H1 (cell line): ENCODE measurements around the gene ISLR2. TPM values are rescaled to one million over a fixed set of nuclear protein-coding genes. Genes with fewer than 3 reads are reported as not detected.
"Not testable (repeated sequence)": the region's sequence is repeated elsewhere in the genome, so short reads cannot be mapped to it uniquely, and the experiment has no call there.

Experiments used
- CTCF ChIA-PET: fragments of 300-600 bp; sonication (Branson Sonifier 250); formaldehyde crosslinking; loops from one replicate; lab custom pipeline; 2021; ENCODE audit not compliant: partially characterized antibody; lab: Charles Lee
- POLR2A ChIA-PET: fragments of 300-600 bp; sonication (Branson Sonifier 250); formaldehyde crosslinking; loops from one replicate; lab custom pipeline; 2021; ENCODE audit warnings: inconsistent platforms; ENCODE audit not compliant: partially characterized antibody; lab: Charles Lee
- DNase-seq, 2 experiments: peaks; one replicate each; pipeline versions ENCODE4 v3.0.0 to v3.0.0-alpha.2; 2010 to 2022; ENCODE audit warnings: low spot score in 2 of 2, low read depth in 1 of 2, mixed read lengths in 1 of 2
- FAIRE-seq: peaks from 2 replicates; lab custom pipeline; 2011; peaks lifted over from hg19 to GRCh38; lab: Jason Lieb, UNC
- H2AFZ ChIP-seq: 2 replicates; pipeline ENCODE4 v1.8.1; 2012; ENCODE audit warnings: low read length, inconsistent platforms
- H2AK5ac ChIP-seq: 2 replicates; pipeline ENCODE4 v1.6.1; 2013; ENCODE audit warnings: low read depth, low read length
- H2BK120ac ChIP-seq: replicated peaks from 2 replicates; pipeline ENCODE3; 2013; ENCODE audit warnings: low read depth, low read length, inconsistent platforms
- H2BK12ac ChIP-seq: 2 replicates; pipeline ENCODE4 v1.6.1; 2013; ENCODE audit warnings: low read depth, low read length
- H2BK15ac ChIP-seq: 2 replicates; pipeline ENCODE4 v1.6.1; 2013; ENCODE audit warnings: low read length
- H2BK20ac ChIP-seq: 2 replicates; pipeline ENCODE4 v1.6.1; 2013; ENCODE audit warnings: low read length
- H2BK5ac ChIP-seq: 2 replicates; pipeline ENCODE4 v1.6.1; 2013; ENCODE audit warnings: low read depth, low read length
- H3K14ac ChIP-seq: 2 replicates; pipeline ENCODE4 v1.6.1; 2013; ENCODE audit warnings: inconsistent platforms; ENCODE audit not compliant: insufficient read length
- H3K18ac ChIP-seq: 2 replicates; pipeline ENCODE4 v1.6.1; 2013; ENCODE audit warnings: low read length; ENCODE audit errors: extremely low read depth
- H3K23ac ChIP-seq: 2 replicates; pipeline ENCODE4 v1.6.1; 2013; ENCODE audit warnings: inconsistent platforms; ENCODE audit not compliant: insufficient read length
- H3K23me2 ChIP-seq: 2 replicates; pipeline ENCODE4 v1.6.1; 2013; ENCODE audit warnings: low read depth, low read length
- H3K27ac ChIP-seq: 2 replicates; pipeline ENCODE4 v1.6.1; 2011; ENCODE audit warnings: low read depth, low read length, inconsistent platforms
- H3K27me3 ChIP-seq, 4 experiments: replicated peaks in 1 of 4; 1 replicate in 1 of 4; 2 replicates in 3 of 4; pipeline versions ENCODE4 v1.6.1 to v1.8.1; 2011 to 2013; ENCODE audit warnings: low read length in 3 of 4, mild to moderate bottlenecking in 3 of 4, inconsistent platforms in 2 of 4, mixed read lengths in 2 of 4, moderate library complexity in 1 of 4; ENCODE audit not compliant: control insufficient read depth in 3 of 4, insufficient read depth in 3 of 4; ENCODE audit errors: extremely low read depth in 1 of 4
- H3K36me3 ChIP-seq, 4 experiments: 2 replicates each; pipeline versions ENCODE4 v1.6.1 to v1.8.1; 2011 to 2013; ENCODE audit warnings: mild to moderate bottlenecking in 4 of 4, low read length in 3 of 4, moderate library complexity in 2 of 4, control low read depth in 1 of 4, inconsistent platforms in 1 of 4; ENCODE audit not compliant: insufficient read depth in 4 of 4, control insufficient read depth in 2 of 4
- H3K4ac ChIP-seq: replicated peaks from 2 replicates; pipeline ENCODE3; 2013; ENCODE audit warnings: low read length, low read depth, mixed read lengths, inconsistent platforms; ENCODE audit not compliant: insufficient read length
- H3K4me1 ChIP-seq, 4 experiments: replicated peaks in 1 of 4; 1 replicate in 1 of 4; 2 replicates in 3 of 4; pipeline versions ENCODE4 v1.6.1 to v1.8.1; 2011 to 2013; ENCODE audit warnings: low read length in 3 of 4, inconsistent platforms in 2 of 4, mixed read lengths in 1 of 4; ENCODE audit not compliant: insufficient read depth in 4 of 4, control insufficient read depth in 3 of 4
- H3K4me2 ChIP-seq, 2 experiments: 2 replicates each; pipeline versions ENCODE4 v1.6.1 to v1.8.1; 2011 to 2013; ENCODE audit warnings: low read depth in 2 of 2, low read length in 2 of 2, control low read depth in 1 of 2, inconsistent platforms in 1 of 2, mild to moderate bottlenecking in 1 of 2; ENCODE audit not compliant: insufficient read depth in 1 of 2
- H3K4me3 ChIP-seq, 4 experiments: fragments of 200-600, 300-600 bp in 1 of 4; sonication (generic), shearing (Covaris generic), sonication (Bioruptor Twin) in 1 of 4; 2 replicates each; pipeline versions ENCODE4 v1.5.1 to v1.8.1; 2011 to 2016; ENCODE audit warnings: low read length in 4 of 4, low read depth in 3 of 4, control low read depth in 2 of 4, inconsistent platforms in 2 of 4, mild to moderate bottlenecking in 2 of 4, mixed read lengths in 1 of 4, moderate library complexity in 1 of 4; ENCODE audit not compliant: insufficient read depth in 2 of 4; ENCODE audit errors: extremely low read depth in 1 of 4
- H3K56ac ChIP-seq: replicated peaks from 2 replicates; pipeline ENCODE3; 2013; ENCODE audit warnings: low read depth, mild to moderate bottlenecking, mixed read lengths, low read length, inconsistent platforms; ENCODE audit not compliant: insufficient read length
- H3K79me1 ChIP-seq: 2 replicates; pipeline ENCODE4 v1.6.1; 2013; ENCODE audit warnings: low read depth, low read length, control low read depth
- H3K79me2 ChIP-seq, 2 experiments: 2 replicates each; pipeline versions ENCODE4 v1.6.1 to v1.8.1; 2012 to 2013; ENCODE audit warnings: low read length in 2 of 2, mild to moderate bottlenecking in 2 of 2, inconsistent platforms in 1 of 2; ENCODE audit not compliant: insufficient read depth in 2 of 2, control insufficient read depth in 1 of 2
- H3K9ac ChIP-seq, 4 experiments: replicated peaks in 1 of 4; 1 replicate in 1 of 4; 2 replicates in 3 of 4; pipeline versions ENCODE4 v1.6.1 to v1.8.1; 2011 to 2013; ENCODE audit warnings: low read depth in 3 of 4, low read length in 3 of 4, control low read depth in 2 of 4, mild to moderate bottlenecking in 2 of 4, moderate library complexity in 2 of 4, inconsistent platforms in 1 of 4; ENCODE audit errors: extremely low read depth in 1 of 4
- H3K9me3 ChIP-seq, 2 experiments: 2 replicates each; pipeline versions ENCODE4 v1.6.1 to v1.8.1; 2012 to 2013; ENCODE audit warnings: mild to moderate bottlenecking in 2 of 2, moderate library complexity in 2 of 2, control low read depth in 1 of 2, inconsistent platforms in 1 of 2, low read depth in 1 of 2, low read length in 1 of 2, mixed read lengths in 1 of 2; ENCODE audit not compliant: insufficient read depth in 2 of 2
- H4K20me1 ChIP-seq, 2 experiments: replicated peaks in 1 of 2; 2 replicates each; pipeline versions ENCODE3 to v1.8.1; 2011 to 2013; ENCODE audit warnings: inconsistent platforms in 2 of 2, low read length in 2 of 2, mild to moderate bottlenecking in 1 of 2; ENCODE audit not compliant: insufficient read depth in 2 of 2, control insufficient read depth in 1 of 2
- H4K5ac ChIP-seq: 2 replicates; pipeline ENCODE4 v1.6.1; 2013; ENCODE audit warnings: low read length, low read depth, mixed read lengths, inconsistent platforms; ENCODE audit not compliant: insufficient read length
- H4K8ac ChIP-seq: 2 replicates; pipeline ENCODE4 v1.8.0; 2013; ENCODE audit warnings: mild to moderate bottlenecking, moderate library complexity, low read length, inconsistent platforms; ENCODE audit not compliant: insufficient read depth; ENCODE audit errors: extremely low read depth
- H4K91ac ChIP-seq: replicated peaks from 2 replicates; pipeline ENCODE3; 2013; ENCODE audit warnings: low read length, mixed read lengths, inconsistent platforms; ENCODE audit not compliant: insufficient read length
- ASH2L ChIP-seq: fragments of 200-600, 300-600 bp; sonication (generic); IDR thresholded peaks from one replicate; pipeline ENCODE4 v1.7.1; 2017; ENCODE audit warnings: low read length
- EZH2 ChIP-seq: fragments of 200-600 bp; sonication (generic); IDR thresholded peaks from 2 replicates; pipeline ENCODE4 v1.7.1; 2012; ENCODE audit warnings: low read depth, mild to moderate bottlenecking, moderate library complexity, low read length, inconsistent platforms; ENCODE audit not compliant: severe bottlenecking
- FOSL1 ChIP-seq: IDR thresholded peaks from 2 replicates; pipeline ENCODE4 v1.6.1; 2011; ENCODE audit warnings: mild to moderate bottlenecking, low read depth, low read length, moderate library complexity; ENCODE audit not compliant: insufficient read depth
- RBBP5 ChIP-seq: IDR thresholded peaks from 2 replicates; pipeline ENCODE4 v1.7.1; 2012; ENCODE audit warnings: low read depth, mild to moderate bottlenecking, inconsistent platforms, low read length, moderate library complexity, borderline replicate concordance
- RNF2 ChIP-seq: fragments of 200-900, 300-1000 bp; sonication (generic); IDR thresholded peaks from 2 replicates; pipeline ENCODE4 v1.7.1; 2016; ENCODE audit warnings: borderline replicate concordance, low read depth, mild to moderate bottlenecking, antibody characterized with exemption, low read length; ENCODE audit not compliant: poor library complexity, severe bottlenecking; ENCODE audit errors: missing control alignments
- SUZ12 ChIP-seq: fragments of 200-600 bp; sonication (generic); IDR thresholded peaks from 2 replicates; pipeline ENCODE4 v1.6.1; 2012; ENCODE audit warnings: mild to moderate bottlenecking, inconsistent platforms, low read length, moderate library complexity, mixed read lengths
- TAF7 ChIP-seq: optimal IDR thresholded peaks from 2 replicates; pipeline ENCODE3; 2011; ENCODE audit warnings: low read depth, mild to moderate bottlenecking, inconsistent platforms, low read length, moderate library complexity, borderline replicate concordance
- WGBS, 2 experiments: shearing (Covaris generic) in 1 of 2; methylation state at CpG; one replicate each; pipeline versions ENCODE4 v1.1.6 to v1.1.7; 2013 to 2015; ENCODE audit warnings: low lambda C conversion rate in 2 of 2, mixed read lengths in 2 of 2, inconsistent platforms in 1 of 2, low coverage in 1 of 2, missing lambda C conversion rate in 1 of 2; ENCODE audit not compliant: insufficient replicate concordance in 2 of 2, insufficient coverage in 1 of 2, insufficient read length in 1 of 2; ENCODE audit errors: extremely low coverage in 1 of 2, missing lambda C conversion rate in 1 of 2; 5-methylcytosine and 5-hydroxymethylcytosine counted together
- polyA plus RNA-seq, 7 experiments: library from polyadenylated mRNA; depleted of rRNA in 3 of 7; stranded (reverse) in 5 of 7; unstranded in 2 of 7; fragments of >200 nt in 5 of 7; fragments of 200-250 nt in 2 of 7; gene quantifications; 1 replicate in 5 of 7; 2 replicates in 1 of 7; 4 replicates in 1 of 7; pipeline versions ENCODE4 v1.2.1 to v1.2.3, GENCODE V29; 2011 to 2013; ENCODE audit warnings: missing spikeins in 2 of 7, mixed read lengths in 2 of 7
- total RNA-seq: library from RNA; stranded (reverse); fragmentation: NEBNext Ultra II Directional; extraction: Animal tissue kit (Norgen Biotek cat#: 25700); gene quantifications from 2 replicates; pipeline ENCODE4 v1.2.1, GENCODE V29; 2021
- TF ChIP-seq, protein P1 (sequence below): IDR thresholded peaks from 2 replicates; pipeline ENCODE4 v1.6.1; 2012; ENCODE audit warnings: low read length, inconsistent platforms

ISLR2 gene
- total and polyA plus RNA-seq, 2 of the 8 experiments (the other 6 are each of a cell fraction or from before 2014, with no cell fraction given) = 0.47 to 0.58 TPM

DNA sequence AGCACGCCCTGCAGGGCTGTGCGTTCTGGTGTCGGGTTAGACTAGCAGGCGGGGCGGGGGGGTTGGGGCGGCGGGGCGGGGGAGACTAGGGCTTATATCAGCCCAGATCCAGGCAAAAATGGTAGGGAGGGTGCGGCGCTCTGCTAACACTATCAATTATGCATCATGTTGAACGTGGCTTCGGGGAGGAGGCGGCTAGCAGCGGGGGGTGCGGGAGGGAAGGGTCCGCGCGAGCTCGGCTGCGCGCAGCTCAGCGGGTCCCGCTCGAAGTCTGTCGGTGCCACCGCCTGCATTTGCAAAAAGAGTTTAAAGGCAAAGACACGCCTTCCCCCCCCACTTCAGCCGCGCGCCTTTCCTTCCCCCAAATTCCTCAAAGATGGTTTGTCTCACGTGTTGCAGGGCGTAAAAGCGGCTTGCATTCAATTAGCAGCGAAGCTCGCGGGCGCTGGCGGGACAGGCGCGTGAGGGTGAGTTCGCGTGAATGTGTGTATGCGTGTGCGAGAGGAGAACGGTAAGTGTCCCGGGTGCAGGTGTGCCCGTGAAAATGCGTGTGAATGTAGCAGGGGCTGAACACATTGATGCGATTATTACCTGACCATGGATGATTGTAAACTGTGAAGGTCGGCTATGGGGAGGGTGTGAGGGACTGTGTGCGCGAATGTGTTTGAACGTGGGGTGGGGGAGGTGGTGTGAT is at the start of gene ISLR2 (continued):
- TF ChIP-seq EZH2 (no peak), FOSL1 (no peak), TAF7 (peak; percentile 1), RBBP5 (0 out of 2 replicates have a peak, but pooled peaks have one; percentile 1), ASH2L (no peak), RNF2 (peak; percentile 59), SUZ12 (peak; percentile 15; the same call in 1 of the 2 replicates)
- TF ChIP-seq, protein P1, sequence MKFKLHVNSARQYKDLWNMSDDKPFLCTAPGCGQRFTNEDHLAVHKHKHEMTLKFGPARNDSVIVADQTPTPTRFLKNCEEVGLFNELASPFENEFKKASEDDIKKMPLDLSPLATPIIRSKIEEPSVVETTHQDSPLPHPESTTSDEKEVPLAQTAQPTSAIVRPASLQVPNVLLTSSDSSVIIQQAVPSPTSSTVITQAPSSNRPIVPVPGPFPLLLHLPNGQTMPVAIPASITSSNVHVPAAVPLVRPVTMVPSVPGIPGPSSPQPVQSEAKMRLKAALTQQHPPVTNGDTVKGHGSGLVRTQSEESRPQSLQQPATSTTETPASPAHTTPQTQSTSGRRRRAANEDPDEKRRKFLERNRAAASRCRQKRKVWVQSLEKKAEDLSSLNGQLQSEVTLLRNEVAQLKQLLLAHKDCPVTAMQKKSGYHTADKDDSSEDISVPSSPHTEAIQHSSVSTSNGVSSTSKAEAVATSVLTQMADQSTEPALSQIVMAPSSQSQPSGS = no peak

DNA sequence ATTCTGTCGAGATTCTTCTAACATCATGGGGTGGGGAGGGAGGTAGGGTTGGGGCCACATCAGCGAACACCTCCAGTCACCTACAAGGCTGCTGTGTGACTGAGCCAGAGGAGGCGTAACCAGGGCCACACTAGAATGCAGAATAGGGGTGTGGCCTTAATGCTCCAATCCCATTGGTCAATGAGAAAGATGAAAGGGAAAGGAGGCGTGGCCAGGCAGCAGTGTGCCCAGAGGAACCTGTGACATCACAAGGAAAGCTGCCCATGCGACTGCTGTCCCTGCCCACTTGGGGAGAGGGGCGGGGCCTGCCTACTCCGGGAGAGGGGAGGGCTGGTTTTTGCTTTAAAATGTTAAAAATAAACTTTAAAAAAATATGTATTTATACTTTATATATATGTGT is 47.9 kb upstream of the ISLR2 start, which contains the start of gene GOLGA6A:
GOLGA6A (minus strand) TSS at position 101 of the 400 bp plus-strand sequence; CDS start at position 60, 41 bp downstream.
- H4K20me1 ChIP-seq, H2BK5ac ChIP-seq, H3K23ac ChIP-seq, H4K8ac ChIP-seq, H3K18ac ChIP-seq, H3K36me3 ChIP-seq, H3K79me2 ChIP-seq, H2BK20ac ChIP-seq, H2AFZ ChIP-seq, H3K14ac ChIP-seq, H3K4ac ChIP-seq, H4K5ac ChIP-seq, H3K4me3 ChIP-seq, H3K79me1 ChIP-seq, H3K9ac ChIP-seq, POLR2A ChIA-PET, FAIRE-seq, H2AK5ac ChIP-seq, DNase-seq, H4K91ac ChIP-seq, H3K4me2 ChIP-seq, H3K23me2 ChIP-seq, H3K56ac ChIP-seq, H3K27me3 ChIP-seq, H2BK12ac ChIP-seq, H2BK120ac ChIP-seq, H3K4me1 ChIP-seq, H2BK15ac ChIP-seq, H3K27ac ChIP-seq, CTCF ChIA-PET, H3K9me3 ChIP-seq: not testable (repeated sequence)
- WGBS, 2 experiments = no CpG with 5 or more reads among the region's 7 CpGs
